GM19463 (cell line): ENCODE measurements around the gene CD2AP.

Experiments
- ATAC-seq: cut with Tn5 transposase; IDR thresholded peaks from one replicate; pipeline ENCODE4 v1.9.1; 2021; ENCODE audit warnings: mild to moderate bottlenecking, moderate library complexity; ENCODE audit not compliant: unreplicated experiment

The CD2AP gene

GRCh38 chr6:47671777-47672176, 194.2 kb downstream of the CD2AP start:
- ATAC-seq, result no peak

- ATAC-seq, result no peak
Observed at GRCh38 chr6:47672816-47673215, 195.2 kb downstream of the CD2AP start.

- no peak for ATAC-seq
Observed at GRCh38 chr6:47674673-47675072, 197.1 kb downstream of the CD2AP start.
